ENCODE results near the gene SLC2A1.
"Not testable (repeated sequence)": the region's sequence is repeated elsewhere in the genome, so short reads cannot be mapped to it uniquely, and the experiment has no call there.

GRCh38 chr1:42899960-42900359 is 58.7 kb downstream of the SLC2A1 start:
- TF ChIP-seq, protein P1, sequence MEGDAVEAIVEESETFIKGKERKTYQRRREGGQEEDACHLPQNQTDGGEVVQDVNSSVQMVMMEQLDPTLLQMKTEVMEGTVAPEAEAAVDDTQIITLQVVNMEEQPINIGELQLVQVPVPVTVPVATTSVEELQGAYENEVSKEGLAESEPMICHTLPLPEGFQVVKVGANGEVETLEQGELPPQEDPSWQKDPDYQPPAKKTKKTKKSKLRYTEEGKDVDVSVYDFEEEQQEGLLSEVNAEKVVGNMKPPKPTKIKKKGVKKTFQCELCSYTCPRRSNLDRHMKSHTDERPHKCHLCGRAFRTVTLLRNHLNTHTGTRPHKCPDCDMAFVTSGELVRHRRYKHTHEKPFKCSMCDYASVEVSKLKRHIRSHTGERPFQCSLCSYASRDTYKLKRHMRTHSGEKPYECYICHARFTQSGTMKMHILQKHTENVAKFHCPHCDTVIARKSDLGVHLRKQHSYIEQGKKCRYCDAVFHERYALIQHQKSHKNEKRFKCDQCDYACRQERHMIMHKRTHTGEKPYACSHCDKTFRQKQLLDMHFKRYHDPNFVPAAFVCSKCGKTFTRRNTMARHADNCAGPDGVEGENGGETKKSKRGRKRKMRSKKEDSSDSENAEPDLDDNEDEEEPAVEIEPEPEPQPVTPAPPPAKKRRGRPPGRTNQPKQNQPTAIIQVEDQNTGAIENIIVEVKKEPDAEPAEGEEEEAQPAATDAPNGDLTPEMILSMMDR (tag by site-specific recombination; IDR thresholded peaks at IDR 0.05), result not testable (repeated sequence)
- TF ChIP-seq ZNF23 (tag by site-specific recombination; IDR thresholded peaks at IDR 0.05; ENCODE audit: borderline replicate concordance); ZBTB10 (tag by site-specific recombination; IDR thresholded peaks at IDR 0.05); SP2 (tag by site-specific recombination; IDR thresholded peaks at IDR 0.05); YY1 (tag by site-specific recombination; IDR thresholded peaks at IDR 0.05); ZNF138 (tag by site-specific recombination; IDR thresholded peaks at IDR 0.05; ENCODE audit: borderline replicate concordance); ZNF777 (tag by site-specific recombination; IDR thresholded peaks at IDR 0.05; ENCODE audit: borderline replicate concordance): not testable (repeated sequence)
